WTC11 (cell line): Measurements from ENCODE around the gene DTNB. TPM values are rescaled to one million over a fixed set of nuclear protein-coding genes. Genes with fewer than 3 reads are reported as not detected.

ENCODE experiments used
- ATAC-seq: fragments of 200-7000 bp; cut with Tn5 transposase; 2 replicates; pipeline ENCODE4 v1.10.0; 2021; ENCODE audit warnings: mild to moderate bottlenecking, moderate library complexity
- CTCF ChIA-PET: fragments of 300-600 bp; sonication (Branson Sonifier 250); formaldehyde crosslinking; loops from one replicate; lab custom pipeline; 2021; ENCODE audit warnings: antibody characterized with exemption; lab: Charles Lee
- POLR2A ChIA-PET: fragments of 350-600 bp; sonication (Branson Sonifier 250); formaldehyde crosslinking; loops from one replicate; lab custom pipeline; 2021; ENCODE audit warnings: antibody characterized with exemption; lab: Charles Lee
- DNase-seq: peaks from one replicate; pipeline ENCODE4 v3.0.0; 2021; ENCODE audit warnings: low spot score
- H3K27ac Mint-ChIP-seq: 2 replicates; pipeline ENCODE4 v1.8.0; 2021; ENCODE audit warnings: mixed read lengths
- H3K27me3 Mint-ChIP-seq: 2 replicates; pipeline ENCODE4 v1.8.0; 2021; ENCODE audit warnings: low read depth, mild to moderate bottlenecking, moderate library complexity, mixed read lengths
- H3K36me3 Mint-ChIP-seq: 2 replicates; pipeline ENCODE4 v1.8.0; 2021; ENCODE audit warnings: mixed read lengths
- H3K4me1 Mint-ChIP-seq: 2 replicates; pipeline ENCODE4 v1.8.0; 2022; ENCODE audit warnings: mixed read lengths
- H3K4me3 Mint-ChIP-seq: 2 replicates; pipeline ENCODE4 v1.8.0; 2021; ENCODE audit warnings: mild to moderate bottlenecking, moderate library complexity, mixed read lengths
- H3K9me3 Mint-ChIP-seq: 2 replicates; pipeline ENCODE4 v1.8.0; 2021; ENCODE audit warnings: mixed read lengths
- ATF1 ChIP-seq: sonication (generic); formaldehyde crosslinking; IDR thresholded peaks from 2 replicates; pipeline ENCODE4 v1.8.1; 2023; ENCODE audit warnings: mild to moderate bottlenecking, moderate library complexity, missing genetic modification reagents
- ATF6 ChIP-seq: sonication (generic); formaldehyde crosslinking; IDR thresholded peaks from 2 replicates; pipeline ENCODE4 v1.8.1; 2023; ENCODE audit warnings: mild to moderate bottlenecking, missing genetic modification reagents
- CTCF ChIP-seq: fragments of 200-600 bp; IDR thresholded peaks from 2 replicates; pipeline ENCODE4 v1.8.0; 2022; ENCODE audit warnings: antibody characterized with exemption
- E2F5 ChIP-seq: sonication (generic); formaldehyde crosslinking; IDR thresholded peaks from 2 replicates; pipeline ENCODE4 v1.8.1; 2022; ENCODE audit warnings: mild to moderate bottlenecking, moderate library complexity, missing genetic modification reagents
- EMX1 ChIP-seq: fragments of 250-450 bp; sonication (Bioruptor Pico); IDR thresholded peaks from 2 replicates; pipeline ENCODE4 v1.8.0; 2021; ENCODE audit warnings: mild to moderate bottlenecking
- FOXP1 ChIP-seq: sonication (generic); formaldehyde crosslinking; IDR thresholded peaks from 2 replicates; pipeline ENCODE4 v1.8.0; 2022; ENCODE audit warnings: missing genetic modification reagents, mild to moderate bottlenecking, moderate library complexity, borderline replicate concordance
- GRHL2 ChIP-seq: fragments of 250-450 bp; sonication (Bioruptor Pico); IDR thresholded peaks from 2 replicates; pipeline ENCODE4 v1.8.0; 2022; ENCODE audit warnings: mild to moderate bottlenecking, moderate library complexity; ENCODE audit not compliant: insufficient replicate concordance, severe bottlenecking
- GTF2I ChIP-seq: fragments of 250-450 bp; sonication (Bioruptor Pico); conservative IDR thresholded peaks from 2 replicates; pipeline ENCODE4 v1.4.0; 2021; ENCODE audit warnings: mild to moderate bottlenecking
- HMGXB4 ChIP-seq: sonication (generic); formaldehyde crosslinking; IDR thresholded peaks from 2 replicates; pipeline ENCODE4 v1.8.1; 2023; ENCODE audit warnings: mild to moderate bottlenecking, moderate library complexity, missing genetic modification reagents
- IRF2 ChIP-seq: sonication (generic); formaldehyde crosslinking; IDR thresholded peaks from 2 replicates; pipeline ENCODE4 v1.8.0; 2022; ENCODE audit warnings: low read depth, missing genetic modification reagents, borderline replicate concordance
- JAZF1 ChIP-seq: fragments of 250-450 bp; sonication (Bioruptor Pico); IDR thresholded peaks from 2 replicates; pipeline ENCODE4 v1.9.0; 2021; ENCODE audit warnings: moderate library complexity, mild to moderate bottlenecking, inconsistent platforms
- PRRX2 ChIP-seq: fragments of 250-450 bp; sonication (Bioruptor Pico); IDR thresholded peaks from 2 replicates; pipeline ENCODE4 v1.8.0; 2021; ENCODE audit warnings: mild to moderate bottlenecking
- RORB ChIP-seq: fragments of 250-450 bp; sonication (Bioruptor Pico); IDR thresholded peaks from 2 replicates; pipeline ENCODE4 v1.9.0; 2021; ENCODE audit warnings: mild to moderate bottlenecking
- SOX15 ChIP-seq: fragments of 250-450 bp; sonication (Bioruptor Pico); IDR thresholded peaks from 2 replicates; pipeline ENCODE4 v1.9.0; 2021; ENCODE audit warnings: mild to moderate bottlenecking
- USF2 ChIP-seq: sonication (generic); formaldehyde crosslinking; IDR thresholded peaks from 2 replicates; pipeline ENCODE4 v1.8.1; 2023; ENCODE audit warnings: mild to moderate bottlenecking, missing genetic modification reagents, moderate library complexity
- ZNF232 ChIP-seq: sonication (generic); formaldehyde crosslinking; IDR thresholded peaks from 2 replicates; pipeline ENCODE4 v1.8.0; 2022; ENCODE audit warnings: mild to moderate bottlenecking, missing genetic modification reagents
- ZNF281 ChIP-seq: sonication (generic); formaldehyde crosslinking; IDR thresholded peaks from 2 replicates; pipeline ENCODE4 v1.8.0; 2023; ENCODE audit warnings: mild to moderate bottlenecking, missing genetic modification reagents
- ZNF396 ChIP-seq: fragments of 250-450 bp; sonication (Bioruptor Pico); IDR thresholded peaks from 2 replicates; pipeline ENCODE4 v1.8.0; 2021; ENCODE audit warnings: mild to moderate bottlenecking, moderate library complexity, borderline replicate concordance
- ZNF416 ChIP-seq: fragments of 250-450 bp; sonication (Bioruptor Pico); IDR thresholded peaks from 2 replicates; pipeline ENCODE4 v1.9.0; 2021; ENCODE audit warnings: mild to moderate bottlenecking, inconsistent platforms
- total RNA-seq: library from RNA; stranded (reverse); gene quantifications from 3 replicates; pipeline ENCODE4 v1.2.3, GENCODE V29; 2021
- TF ChIP-seq, protein P1 (sequence below): sonication (generic); formaldehyde crosslinking; conservative IDR thresholded peaks from 2 replicates; pipeline ENCODE4 v1.8.1; 2022; ENCODE audit warnings: mild to moderate bottlenecking, missing genetic modification reagents

Gene DTNB
- total RNA-seq, 1 experiment from 2014 or later = 39.9 TPM

GRCh38 chr2:25443766-25444165 lies 229.6 kb downstream of the DTNB start (continued):
- TF ChIP-seq HMGXB4 (CRISPR knock-in tag) (no peak), JAZF1 (CRISPR knock-in tag) (no peak), GRHL2 (CRISPR knock-in tag) (no peak)

GRCh38 chr2:25441353-25441752 lies 232.0 kb downstream of the DTNB start:
- ChIA-PET CTCF (no interaction called here), POLR2A (no interaction called here)
- no peaks in the 10 kb centered on the region for H3K36me3 Mint-ChIP-seq
- no peak overlapping the region for H3K4me3 Mint-ChIP-seq
- no peaks in the 10 kb centered on the region for H3K9me3 Mint-ChIP-seq
- TF ChIP-seq ATF6 (CRISPR knock-in tag) = no peak
- TF ChIP-seq GTF2I (CRISPR knock-in tag) = no peak
- H3K27ac Mint-ChIP-seq = no peak overlapping the region
- no peaks in the 10 kb centered on the region for H3K27me3 Mint-ChIP-seq
- DNase-seq (no peak), ATAC-seq (no peak)
- peaks cover 37% of the 10 kb centered on the region for H3K4me1 Mint-ChIP-seq

DNA sequence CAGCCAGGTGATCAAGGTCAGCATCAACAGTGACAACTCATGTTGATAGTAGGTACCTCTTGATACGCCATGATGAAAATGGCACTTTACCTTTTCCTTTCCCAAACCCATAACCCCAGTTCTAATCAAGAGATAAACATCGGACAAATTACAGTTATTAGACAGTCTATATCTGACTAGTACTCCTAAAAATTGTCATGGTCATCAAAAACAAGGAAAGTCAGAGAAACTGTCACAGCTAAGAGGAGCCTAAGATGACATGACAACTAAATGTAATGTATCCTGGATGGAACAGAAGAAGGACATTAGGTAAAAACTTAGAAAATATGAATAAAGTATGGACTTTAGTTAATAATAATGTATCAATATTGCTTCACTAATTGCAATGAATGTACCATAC lies 234.6 kb downstream of the DTNB start:
- Mint-ChIP-seq H3K36me3 (peaks cover 8% of the 10 kb centered on the region), H3K27me3 (no peaks in the 10 kb centered on the region), H3K27ac (no peak overlapping the region), H3K4me3 (no peak overlapping the region), H3K9me3 (peaks cover 8% of the 10 kb centered on the region), H3K4me1 (peaks cover 23% of the 10 kb centered on the region)
- ChIA-PET POLR2A (no interaction called here), CTCF (interaction anchor here (1.8 kb wide), 1 partner anchor 63 kb away, joined by 4 read pairs; no protein-coding TSS in a partner anchor)
- TF ChIP-seq SOX15 (CRISPR knock-in tag) (no peak), E2F5 (CRISPR knock-in tag) (no peak), ZNF281 (CRISPR knock-in tag) (no peak), FOXP1 (CRISPR knock-in tag) (no peak), CTCF (no peak), RORB (CRISPR knock-in tag) (no peak), ZNF396 (CRISPR knock-in tag) (no peak), ZNF416 (CRISPR knock-in tag) (no peak), ATF1 (no peak), USF2 (CRISPR knock-in tag) (no peak), PRRX2 (no peak), EMX1 (CRISPR knock-in tag) (no peak), JAZF1 (CRISPR knock-in tag) (no peak), ZNF232 (CRISPR knock-in tag) (no peak), IRF2 (CRISPR knock-in tag) (no peak)
- TF ChIP-seq, protein P1, sequence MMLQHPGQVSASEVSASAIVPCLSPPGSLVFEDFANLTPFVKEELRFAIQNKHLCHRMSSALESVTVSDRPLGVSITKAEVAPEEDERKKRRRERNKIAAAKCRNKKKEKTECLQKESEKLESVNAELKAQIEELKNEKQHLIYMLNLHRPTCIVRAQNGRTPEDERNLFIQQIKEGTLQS (CRISPR knock-in tag) = no peak
- DNase-seq (no peak), ATAC-seq (no peak)
